Kasumi-1 (cell line): ENCODE results near the gene ZNF660.
A peak's percentile ranks its signal among the peaks of the same experiment; 100 is the strongest.

ENCODE experiments used
- DNase-seq, 2 experiments: peaks; one replicate each; lab custom pipeline; 2025; lab: John Stamatoyannopoulos, UW

Gene ZNF660

DNA sequence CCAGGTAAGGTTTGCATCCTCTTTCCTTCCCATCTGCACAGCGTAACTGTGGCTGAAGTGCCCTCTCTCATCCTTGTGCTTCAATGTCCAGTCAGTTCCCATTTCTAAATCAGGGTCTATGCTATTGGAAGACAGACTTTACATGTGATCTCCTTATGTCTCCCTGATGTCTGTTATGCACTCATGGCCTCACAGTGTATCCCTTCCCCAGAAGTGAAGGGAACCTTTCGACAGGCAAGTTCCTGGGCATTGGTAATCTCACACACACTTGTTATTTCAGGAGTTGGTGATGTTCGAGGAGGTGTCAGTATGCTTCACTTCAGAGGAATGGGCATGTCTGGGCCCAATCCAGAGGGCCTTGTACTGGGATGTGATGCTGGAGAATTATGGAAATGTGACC, 47.4 kb downstream of the ZNF660 start:
- no peak for DNase-seq

DNA sequence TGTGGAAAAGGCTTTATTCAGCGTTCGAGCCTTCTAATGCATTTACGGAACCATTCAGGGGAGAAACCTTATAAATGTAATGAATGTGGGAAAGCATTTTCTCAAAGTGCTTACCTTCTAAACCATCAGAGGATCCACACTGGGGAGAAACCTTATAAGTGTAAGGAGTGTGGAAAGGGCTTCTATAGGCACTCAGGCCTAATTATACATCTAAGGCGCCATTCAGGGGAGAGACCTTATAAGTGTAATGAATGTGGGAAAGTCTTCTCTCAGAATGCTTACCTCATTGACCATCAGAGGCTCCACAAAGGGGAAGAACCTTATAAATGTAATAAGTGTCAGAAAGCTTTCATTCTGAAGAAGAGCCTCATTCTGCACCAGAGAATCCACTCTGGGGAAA, 57.6 kb downstream of the ZNF660 start:
- no peak for DNase-seq

DNA sequence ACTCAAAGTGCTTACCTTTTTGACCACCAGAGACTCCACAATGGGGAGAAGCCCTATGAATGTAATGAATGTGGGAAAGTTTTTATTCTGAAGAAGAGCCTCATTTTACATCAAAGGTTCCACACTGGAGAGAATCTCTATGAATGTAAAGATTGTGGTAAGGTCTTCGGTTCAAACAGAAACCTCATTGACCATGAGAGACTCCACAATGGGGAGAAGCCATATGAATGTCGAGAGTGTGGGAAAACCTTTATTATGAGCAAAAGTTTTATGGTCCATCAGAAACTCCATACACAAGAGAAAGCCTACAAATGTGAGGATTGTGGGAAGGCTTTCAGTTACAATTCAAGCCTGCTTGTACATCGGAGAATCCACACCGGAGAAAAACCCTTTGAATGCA, 58.3 kb downstream of the ZNF660 start:
- DNase-seq = no peak

DNA sequence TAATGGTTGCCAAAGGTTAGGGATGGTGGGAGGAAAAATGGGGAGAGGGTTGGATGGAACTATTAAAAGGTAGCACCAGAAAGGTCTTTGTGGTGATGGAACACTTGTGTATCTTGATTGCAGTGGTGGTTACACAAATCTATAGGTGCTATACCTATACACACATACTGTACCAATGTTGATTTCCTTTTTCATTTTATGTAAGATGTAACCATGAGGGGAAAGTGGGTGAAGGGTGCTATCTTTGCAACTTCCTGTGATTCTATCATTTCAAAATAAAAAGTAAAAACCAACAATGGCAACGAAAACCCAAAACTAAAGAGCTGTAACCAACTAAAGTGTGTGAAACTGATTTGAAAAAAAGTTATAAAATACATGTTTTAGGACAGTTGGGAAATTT, 63.0 kb downstream of the ZNF660 start:
- no peak for DNase-seq

DNA sequence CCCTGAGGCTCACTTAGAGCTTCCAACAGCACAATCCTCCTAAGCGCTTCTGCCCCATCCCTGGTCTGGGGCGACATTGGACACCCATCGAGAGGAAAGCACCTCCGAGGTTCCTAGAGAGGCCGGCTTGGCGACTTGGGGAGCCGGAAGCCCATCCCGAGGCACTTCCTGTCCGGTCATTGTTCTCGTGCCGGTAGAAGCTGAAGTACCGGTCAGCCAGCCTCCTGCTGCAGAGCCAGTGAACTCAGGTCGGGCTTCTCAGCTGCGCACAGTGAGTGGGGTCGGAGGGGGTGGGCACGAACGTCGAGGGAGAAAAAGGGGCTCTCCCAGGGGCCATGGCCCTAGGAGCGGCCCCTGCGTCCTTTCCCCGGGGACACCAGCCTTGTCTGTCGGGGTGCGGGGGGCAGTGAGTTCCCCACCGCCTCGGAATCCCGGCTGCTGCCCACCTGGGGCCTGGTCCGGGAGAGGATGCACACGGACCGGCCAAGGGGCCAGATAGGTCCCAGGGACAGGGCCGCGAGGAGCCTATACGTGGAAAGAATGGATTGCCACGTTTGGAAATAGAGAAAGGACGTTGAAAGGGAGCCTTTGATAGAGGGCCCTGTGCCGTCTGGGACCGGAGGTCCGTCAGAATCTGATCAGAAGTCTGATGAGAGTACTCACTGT, 63.9 kb downstream of the ZNF660 start, which contains the start of gene ZNF35:
ZNF35 (plus strand) TSS at position 169 of the 666 bp plus-strand sequence. CDS start 2,336 bp downstream, outside the sequence.
- DNase-seq = peak; percentile 81
